Amniotic epithelial cell (primary cell): ENCODE results near the gene C4orf36.

Experiments used
- DNase-seq: peaks from one replicate; pipeline ENCODE4 v3.0.0-alpha.2; 2010; ENCODE audit warnings: low read depth

C4orf36 gene

GRCh38 chr4:86917212-86918039 lies 25.2 kb upstream of the C4orf36 start:
- DNase-seq: no peak

GRCh38 chr4:86916392-86916791 lies 24.2 kb upstream of the C4orf36 start:
- no peak for DNase-seq

GRCh38 chr4:86910820-86911684 lies 18.8 kb upstream of the C4orf36 start:
- DNase-seq: no peak

GRCh38 chr4:86910369-86910768 lies 18.1 kb upstream of the C4orf36 start:
- no peak for DNase-seq

- peak; percentile 64 for DNase-seq
Observed at GRCh38 chr4:86909546-86910295, 17.5 kb upstream of the C4orf36 start.

- peak; percentile 57 for DNase-seq
Observed at GRCh38 chr4:86908251-86908657, 16.0 kb upstream of the C4orf36 start.

- DNase-seq: no peak
Observed at GRCh38 chr4:86901864-86902263, 9.6 kb upstream of the C4orf36 start.

GRCh38 chr4:86898562-86898961 lies 6.3 kb upstream of the C4orf36 start:
- peak; percentile 33 for DNase-seq

GRCh38 chr4:86896596-86896995 lies 4.4 kb upstream of the C4orf36 start:
- peak; percentile 67 for DNase-seq

- peak; percentile 72 for DNase-seq
Observed at GRCh38 chr4:86895692-86896488, 3.7 kb upstream of the C4orf36 start.

GRCh38 chr4:86894455-86894854 lies 2.2 kb upstream of the C4orf36 start:
- DNase-seq: no peak

- DNase-seq: no peak
Observed at GRCh38 chr4:86893136-86893535, 914 bp upstream of the C4orf36 start.

GRCh38 chr4:86892636-86892960 lies 376 bp upstream of the C4orf36 start:
- DNase-seq: no peak

- DNase-seq: no peak
Observed at GRCh38 chr4:86890790-86891189, 1.4 kb downstream of the C4orf36 start.

GRCh38 chr4:86879641-86880040 lies 12.6 kb downstream of the C4orf36 start:
- DNase-seq: no peak

GRCh38 chr4:86878640-86879039 lies 13.6 kb downstream of the C4orf36 start:
- DNase-seq: no peak

- no peak for DNase-seq
Observed at GRCh38 chr4:86876894-86877685, 15.1 kb downstream of the C4orf36 start.

GRCh38 chr4:86875436-86875835 lies 16.8 kb downstream of the C4orf36 start:
- DNase-seq: peak; percentile 33

- no peak for DNase-seq
Observed at GRCh38 chr4:86872135-86872534, 20.1 kb downstream of the C4orf36 start.

- no peak for DNase-seq
Observed at GRCh38 chr4:86870442-86871069, 21.7 kb downstream of the C4orf36 start.
